Measurements from ENCODE around the gene LRMDA.

Gene LRMDA

GRCh38 chr10:75422913-75423312 is 8.5 kb upstream of the LRMDA start:
- no peak for DNase-seq (ENCODE audit: low read depth in 2 of 2)

GRCh38 chr10:75424571-75424970 is 6.9 kb upstream of the LRMDA start:
- no peak for DNase-seq (ENCODE audit: low read depth in 2 of 2)

- no peak for DNase-seq (ENCODE audit: low read depth in 2 of 2)
Measured at GRCh38 chr10:75425291-75426079, 5.9 kb upstream of the LRMDA start.

GRCh38 chr10:75426880-75427279 is 4.5 kb upstream of the LRMDA start:
- DNase-seq (ENCODE audit: low read depth in 2 of 2): no peak

GRCh38 chr10:75427951-75428350 is 3.5 kb upstream of the LRMDA start:
- DNase-seq (ENCODE audit: low read depth in 2 of 2): no peak

- DNase-seq (ENCODE audit: low read depth in 2 of 2): no peak
Measured at GRCh38 chr10:75428434-75429158, 2.8 kb upstream of the LRMDA start.

GRCh38 chr10:75429159-75429827 is 2.1 kb upstream of the LRMDA start:
- DNase-seq (ENCODE audit: low read depth in 2 of 2): no peak

- no peak for DNase-seq (ENCODE audit: low read depth in 2 of 2)
Measured at GRCh38 chr10:75430000-75430763, 1.2 kb upstream of the LRMDA start.

GRCh38 chr10:75432176-75432575 is 752 bp downstream of the LRMDA start:
- no peak for DNase-seq (ENCODE audit: low read depth in 2 of 2)

- DNase-seq (ENCODE audit: low read depth in 2 of 2): no peak
Measured at GRCh38 chr10:75432763-75433162, 1.3 kb downstream of the LRMDA start.

- DNase-seq (ENCODE audit: low read depth in 2 of 2): no peak
Measured at GRCh38 chr10:75433216-75433615, 1.8 kb downstream of the LRMDA start.

GRCh38 chr10:75434291-75434690 is 2.9 kb downstream of the LRMDA start:
- DNase-seq (ENCODE audit: low read depth in 2 of 2): no peak

GRCh38 chr10:75435291-75435690 is 3.9 kb downstream of the LRMDA start:
- no peak for DNase-seq (ENCODE audit: low read depth in 2 of 2)

GRCh38 chr10:75436896-75437295 is 5.5 kb downstream of the LRMDA start:
- DNase-seq (ENCODE audit: low read depth in 2 of 2): no peak

- no peak for DNase-seq (ENCODE audit: low read depth in 2 of 2)
Measured at GRCh38 chr10:75437693-75438092, 6.3 kb downstream of the LRMDA start.

- DNase-seq (ENCODE audit: low read depth in 2 of 2): no peak
Measured at GRCh38 chr10:75438275-75438674, 6.9 kb downstream of the LRMDA start.

- no peak for DNase-seq (ENCODE audit: low read depth in 2 of 2)
Measured at GRCh38 chr10:75439811-75440210, 8.4 kb downstream of the LRMDA start.

- DNase-seq (ENCODE audit: low read depth in 2 of 2): no peak
Measured at GRCh38 chr10:75440271-75440793, 8.9 kb downstream of the LRMDA start.

GRCh38 chr10:75441196-75441595 is 9.8 kb downstream of the LRMDA start:
- no peak for DNase-seq (ENCODE audit: low read depth in 2 of 2)

GRCh38 chr10:75441682-75442081 is 10.3 kb downstream of the LRMDA start:
- no peak for DNase-seq (ENCODE audit: low read depth in 2 of 2)

- DNase-seq (ENCODE audit: low read depth in 2 of 2): no peak
Measured at GRCh38 chr10:75443362-75443761, 11.9 kb downstream of the LRMDA start.

All from stimulated activated CD4-positive, alpha-beta T cell treated with anti-CD3 and anti-CD28 coated beads, Interleukin-12 subunit alpha, Interleukin-12 subunit beta, amount 100 ng/mL, for 24 hours (primary cell).